Astrocyte (in vitro differentiated cells and primary cell): Measurements from ENCODE around the gene MS4A2. TPM values are rescaled to one million over a fixed set of nuclear protein-coding genes. Genes with fewer than 3 reads are reported as not detected.

Source experiments
- DNase-seq: peaks from one replicate; pipeline ENCODE4 v3.0.0-alpha.2; 2010; ENCODE audit warnings: low read depth
- FAIRE-seq: peaks from 2 replicates; lab custom pipeline; 2011; peaks lifted over from hg19 to GRCh38; lab: Jason Lieb, UNC
- H2AFZ ChIP-seq: 2 replicates; pipeline ENCODE4 v1.6.0; 2012; ENCODE audit warnings: low read depth, low read length, inconsistent platforms
- H3K27ac ChIP-seq: 2 replicates; pipeline ENCODE4 v1.5.1; 2011; ENCODE audit warnings: low read depth, low read length, inconsistent platforms
- H3K27me3 ChIP-seq: 2 replicates; pipeline ENCODE4 v1.6.0; 2011; ENCODE audit warnings: low read length, inconsistent platforms; ENCODE audit not compliant: insufficient read depth
- H3K36me3 ChIP-seq: 2 replicates; pipeline ENCODE4 v1.5.1; 2011; ENCODE audit warnings: low read length, inconsistent platforms; ENCODE audit not compliant: insufficient read depth
- H3K4me1 ChIP-seq: 2 replicates; pipeline ENCODE4 v1.5.1; 2011; ENCODE audit warnings: low read length, inconsistent platforms; ENCODE audit not compliant: insufficient read depth
- H3K4me2 ChIP-seq: 2 replicates; pipeline ENCODE4 v1.6.0; 2012; ENCODE audit warnings: low read length, inconsistent platforms
- H3K4me3 ChIP-seq: 2 replicates; pipeline ENCODE4 v1.5.1; 2011; ENCODE audit warnings: low read depth, mild to moderate bottlenecking, low read length, inconsistent platforms; ENCODE audit not compliant: insufficient read depth
- H3K79me2 ChIP-seq: 2 replicates; pipeline ENCODE4 v1.6.0; 2012; ENCODE audit warnings: mild to moderate bottlenecking, low read length, inconsistent platforms; ENCODE audit not compliant: insufficient read depth
- H3K9ac ChIP-seq: 2 replicates; pipeline ENCODE4 v1.6.0; 2012; ENCODE audit warnings: mild to moderate bottlenecking, low read length, inconsistent platforms
- H3K9me3 ChIP-seq: 2 replicates; pipeline ENCODE4 v1.5.1; 2012; ENCODE audit warnings: low read depth, mild to moderate bottlenecking, low read length, inconsistent platforms; ENCODE audit not compliant: insufficient read depth
- H4K20me1 ChIP-seq: 2 replicates; pipeline ENCODE4 v1.6.0; 2012; ENCODE audit warnings: low read length, inconsistent platforms; ENCODE audit not compliant: insufficient read depth
- H3K27ac Mint-ChIP-seq: one replicate; pipeline ENCODE4 v1.8.0; 2021; ENCODE audit warnings: mild to moderate bottlenecking, mixed read lengths; ENCODE audit not compliant: unreplicated experiment
- H3K27me3 Mint-ChIP-seq: one replicate; pipeline ENCODE4 v1.8.0; 2021; ENCODE audit warnings: low read depth, mixed read lengths; ENCODE audit not compliant: unreplicated experiment
- H3K36me3 Mint-ChIP-seq: one replicate; pipeline ENCODE4 v1.8.0; 2021; ENCODE audit warnings: low read depth, mixed read lengths; ENCODE audit not compliant: unreplicated experiment
- H3K4me1 Mint-ChIP-seq: one replicate; pipeline ENCODE4 v1.8.0; 2021; ENCODE audit warnings: low read depth, mixed read lengths; ENCODE audit not compliant: unreplicated experiment
- H3K4me3 Mint-ChIP-seq: one replicate; pipeline ENCODE4 v1.8.0; 2021; ENCODE audit warnings: mild to moderate bottlenecking, moderate library complexity, mixed read lengths; ENCODE audit not compliant: unreplicated experiment
- H3K9me3 Mint-ChIP-seq: one replicate; pipeline ENCODE4 v1.8.0; 2021; ENCODE audit warnings: mild to moderate bottlenecking, mixed read lengths; ENCODE audit not compliant: unreplicated experiment
- CTCF ChIP-seq: IDR thresholded peaks from 2 replicates; pipeline ENCODE4 v1.5.1; 2011; ENCODE audit warnings: low read depth, mild to moderate bottlenecking, inconsistent platforms, low read length, moderate library complexity; ENCODE audit not compliant: insufficient read depth
- EZH2 ChIP-seq: IDR thresholded peaks from 2 replicates; pipeline ENCODE4 v1.6.1; 2012; ENCODE audit warnings: mild to moderate bottlenecking, low read length, inconsistent platforms; ENCODE audit not compliant: insufficient read depth
- total RNA-seq: library from RNA; stranded (reverse); gene quantifications from 2 replicates; pipeline ENCODE4 v1.2.1, GENCODE V29; 2021

Gene MS4A2
- total RNA-seq, 1 donor from 2014 or later = not detected

GRCh38 chr11:60056349-60056969, 32.0 kb upstream of the MS4A2 start, which contains the start of gene MS4A3:
MS4A3 (plus strand) TSS chr11:60056665; CDS start chr11:60061161, 4,496 bp downstream.
- Mint-ChIP-seq H3K4me1 (no peaks in the 10 kb centered on the region), H3K4me3 (no peak within 1 kb of the TSS), H3K27ac (no peak within 1 kb of the TSS), H3K9me3 (no peaks in the 10 kb centered on the region), H3K36me3 (no peaks in the 10 kb centered on the region), H3K27me3 (peaks cover 6% of the 10 kb centered on the region)
- Histone ChIP-seq H4K20me1 (no peaks in the 10 kb centered on the region), H3K4me3 (no peak within 1 kb of the TSS), H3K4me2 (no peak within 1 kb of the TSS), H2AFZ (no peak within 1 kb of the TSS), H3K4me1 (no peaks in the 10 kb centered on the region), H3K9ac (no peak within 1 kb of the TSS), H3K9me3 (peaks cover 9% of the 10 kb centered on the region), H3K27me3 (no peaks in the 10 kb centered on the region), H3K79me2 (no peaks in the 10 kb centered on the region), H3K36me3 (no peaks in the 10 kb centered on the region), H3K27ac (no peak within 1 kb of the TSS)
- TF ChIP-seq CTCF (no peak), EZH2 (no peak)
- DNase-seq = no peak
- FAIRE-seq = no peak

GRCh38 chr11:60059052-60059451, 29.4 kb upstream of the MS4A2 start:
- peaks cover 6% of the 10 kb centered on the region for H3K27me3 Mint-ChIP-seq
- H3K36me3 Mint-ChIP-seq = no peaks in the 10 kb centered on the region
- TF ChIP-seq CTCF (no peak), EZH2 (no peak)
- no peak overlapping the region for H3K27ac ChIP-seq
- H3K4me1 Mint-ChIP-seq = no peaks in the 10 kb centered on the region
- no peak overlapping the region for H3K4me3 Mint-ChIP-seq
- no peak overlapping the region for H3K4me3 ChIP-seq
- H3K27ac Mint-ChIP-seq = no peak overlapping the region
- FAIRE-seq = no peak
- H3K4me1 ChIP-seq = no peaks in the 10 kb centered on the region
- H2AFZ ChIP-seq = no peak overlapping the region
- no peak overlapping the region for H3K9ac ChIP-seq
- no peaks in the 10 kb centered on the region for H3K9me3 Mint-ChIP-seq
- no peaks in the 10 kb centered on the region for H3K27me3 ChIP-seq
- H3K36me3 ChIP-seq = no peaks in the 10 kb centered on the region
- DNase-seq = no peak
- H3K9me3 ChIP-seq = peaks cover 9% of the 10 kb centered on the region
- H4K20me1 ChIP-seq = no peaks in the 10 kb centered on the region
- no peaks in the 10 kb centered on the region for H3K79me2 ChIP-seq
- no peak overlapping the region for H3K4me2 ChIP-seq

- FAIRE-seq (no peak), DNase-seq (no peak)
- no peaks in the 10 kb centered on the region for H3K79me2 ChIP-seq
- H3K4me1 Mint-ChIP-seq = no peaks in the 10 kb centered on the region
- H3K27me3 ChIP-seq = no peaks in the 10 kb centered on the region
- H3K27ac Mint-ChIP-seq = no peak overlapping the region
- H3K27me3 Mint-ChIP-seq = peaks cover 6% of the 10 kb centered on the region
- H3K4me3 ChIP-seq = no peak overlapping the region
- no peak overlapping the region for H3K4me2 ChIP-seq
- no peak overlapping the region for H3K27ac ChIP-seq
- TF ChIP-seq CTCF = no peak
- TF ChIP-seq EZH2 = no peak
- no peaks in the 10 kb centered on the region for H3K36me3 ChIP-seq
- H2AFZ ChIP-seq = no peak overlapping the region
- no peak overlapping the region for H3K9ac ChIP-seq
- no peaks in the 10 kb centered on the region for H3K4me1 ChIP-seq
- H3K9me3 ChIP-seq = peaks cover 9% of the 10 kb centered on the region
- H3K36me3 Mint-ChIP-seq = no peaks in the 10 kb centered on the region
- no peak overlapping the region for H3K4me3 Mint-ChIP-seq
- H3K9me3 Mint-ChIP-seq = no peaks in the 10 kb centered on the region
- H4K20me1 ChIP-seq = no peaks in the 10 kb centered on the region
These were observed 28.8 kb upstream of the MS4A2 start for GRCh38 chr11:60059521-60060240.
